ENCODE data around the gene BST1. TPM values are rescaled to one million over a fixed set of nuclear protein-coding genes. Genes with fewer than 3 reads are reported as not detected.

Gene BST1
- total RNA-seq, 4 donors from 2014 or later, result 2.0 to 7.5 (median 5.5) TPM

DNA sequence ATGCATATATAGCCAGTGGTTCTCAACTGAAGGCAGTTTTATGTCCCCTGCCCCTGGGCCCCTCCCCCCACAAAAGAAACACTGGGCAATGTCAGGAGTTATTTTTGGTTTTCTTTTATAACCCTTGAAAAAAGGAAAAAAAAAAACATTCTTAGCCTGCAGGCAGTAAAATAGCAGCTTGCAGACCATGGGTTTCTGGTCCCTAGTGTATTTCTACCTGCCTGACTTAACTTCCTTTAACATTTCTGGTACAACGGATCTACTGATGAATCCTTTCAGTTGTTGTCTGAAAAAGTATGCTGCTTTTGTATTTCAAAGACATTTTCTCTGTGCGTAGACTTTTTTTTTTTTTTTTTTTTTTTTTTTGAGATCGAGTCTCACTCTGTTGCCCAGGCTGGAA, 32.3 kb upstream of the BST1 start:
- intact Hi-C loops (cut with DNase I), result no loop called here
- TF ChIP-seq, protein P1, sequence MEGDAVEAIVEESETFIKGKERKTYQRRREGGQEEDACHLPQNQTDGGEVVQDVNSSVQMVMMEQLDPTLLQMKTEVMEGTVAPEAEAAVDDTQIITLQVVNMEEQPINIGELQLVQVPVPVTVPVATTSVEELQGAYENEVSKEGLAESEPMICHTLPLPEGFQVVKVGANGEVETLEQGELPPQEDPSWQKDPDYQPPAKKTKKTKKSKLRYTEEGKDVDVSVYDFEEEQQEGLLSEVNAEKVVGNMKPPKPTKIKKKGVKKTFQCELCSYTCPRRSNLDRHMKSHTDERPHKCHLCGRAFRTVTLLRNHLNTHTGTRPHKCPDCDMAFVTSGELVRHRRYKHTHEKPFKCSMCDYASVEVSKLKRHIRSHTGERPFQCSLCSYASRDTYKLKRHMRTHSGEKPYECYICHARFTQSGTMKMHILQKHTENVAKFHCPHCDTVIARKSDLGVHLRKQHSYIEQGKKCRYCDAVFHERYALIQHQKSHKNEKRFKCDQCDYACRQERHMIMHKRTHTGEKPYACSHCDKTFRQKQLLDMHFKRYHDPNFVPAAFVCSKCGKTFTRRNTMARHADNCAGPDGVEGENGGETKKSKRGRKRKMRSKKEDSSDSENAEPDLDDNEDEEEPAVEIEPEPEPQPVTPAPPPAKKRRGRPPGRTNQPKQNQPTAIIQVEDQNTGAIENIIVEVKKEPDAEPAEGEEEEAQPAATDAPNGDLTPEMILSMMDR (IDR thresholded peaks at IDR 0.05), result no peak

DNA sequence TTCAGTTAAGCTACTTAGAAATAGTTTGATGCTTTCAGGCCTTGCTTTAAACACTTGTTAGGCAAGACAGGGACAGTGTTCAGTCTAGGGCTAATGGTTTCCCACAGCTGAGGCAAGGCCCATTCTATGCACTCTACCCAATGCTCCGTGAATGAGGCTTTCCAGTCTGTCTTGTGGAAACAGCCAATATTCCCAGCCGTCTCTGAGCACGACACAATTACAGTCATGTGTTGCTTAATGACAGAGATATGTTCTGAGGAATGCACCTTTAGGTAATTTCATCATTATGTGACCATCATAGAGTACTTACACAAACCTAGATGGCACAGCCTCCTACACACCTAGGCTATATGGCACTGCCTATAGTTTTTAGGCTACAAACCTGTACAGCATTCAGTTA, 30.8 kb upstream of the BST1 start:
- Histone ChIP-seq H3K36me3 (no peaks in the 10 kb centered on the region), H3K4me1 (no peaks in the 10 kb centered on the region), H3K4me3 (replicated peaks in 1 of 3) (no peak overlapping the region), H3K27ac (no peak overlapping the region), H3K27me3 (no peaks in the 10 kb centered on the region), H3K9me3 (no peaks in the 10 kb centered on the region)
- DNase-seq, result no peak
- intact Hi-C loops (cut with DNase I), result no loop called here
- TF ChIP-seq POLR2A (IDR thresholded peaks at IDR 0.05), result no peak
- TF ChIP-seq, protein P1 (IDR thresholded peaks at IDR 0.05), result no peak
- WGBS, 2 donors, result 96 to 98% methylated on average over 3 of the region's 3 CpGs

More for the DNA sequence above, 32.3 kb upstream of the BST1 start:
- no peaks in the 10 kb centered on the region for H3K36me3 ChIP-seq
- H3K27me3 ChIP-seq, result no peaks in the 10 kb centered on the region
- H3K4me3 ChIP-seq (replicated peaks in 1 of 3), result no peak overlapping the region
- H3K4me1 ChIP-seq, result no peaks in the 10 kb centered on the region
- WGBS, 2 donors, result 69 to 71% methylated on average over 3 of the region's 3 CpGs
- no peak overlapping the region for H3K27ac ChIP-seq
- DNase-seq, result peak; percentile 20 to 31
- H3K9me3 ChIP-seq, result no peaks in the 10 kb centered on the region

DNA sequence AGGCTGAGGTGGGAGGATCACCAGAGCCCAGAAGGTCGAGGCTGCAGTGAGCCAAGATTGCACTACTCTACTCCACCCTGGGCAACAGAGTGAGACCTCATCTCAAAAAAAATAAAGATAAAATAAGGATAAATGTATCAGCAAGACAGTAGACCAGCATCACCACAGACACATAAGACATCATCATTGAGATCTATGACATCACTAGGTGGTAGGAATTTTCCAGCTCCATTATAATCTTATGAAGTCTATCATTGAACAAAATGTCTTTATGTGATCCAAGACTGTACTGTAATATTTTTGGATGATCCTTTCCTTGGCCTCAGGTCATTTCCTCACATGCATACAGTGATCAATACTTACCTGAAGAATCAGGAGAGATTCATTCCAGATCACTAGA, 29.5 kb upstream of the BST1 start:
- WGBS, 2 donors, result 94 to 96% methylated on average over 1 of the region's 1 CpG
- TF ChIP-seq, protein P1 (IDR thresholded peaks at IDR 0.05), result no peak
- TF ChIP-seq POLR2A (IDR thresholded peaks at IDR 0.05), result no peak
- DNase-seq, result no peak
- no peaks in the 10 kb centered on the region for H3K36me3 ChIP-seq
- H3K4me3 ChIP-seq (replicated peaks in 1 of 3), result no peak overlapping the region
- no peak overlapping the region for H3K27ac ChIP-seq
- no peaks in the 10 kb centered on the region for H3K9me3 ChIP-seq
- no peaks in the 10 kb centered on the region for H3K4me1 ChIP-seq
- H3K27me3 ChIP-seq, result no peaks in the 10 kb centered on the region
- intact Hi-C loops (cut with DNase I), result no loop called here

DNA sequence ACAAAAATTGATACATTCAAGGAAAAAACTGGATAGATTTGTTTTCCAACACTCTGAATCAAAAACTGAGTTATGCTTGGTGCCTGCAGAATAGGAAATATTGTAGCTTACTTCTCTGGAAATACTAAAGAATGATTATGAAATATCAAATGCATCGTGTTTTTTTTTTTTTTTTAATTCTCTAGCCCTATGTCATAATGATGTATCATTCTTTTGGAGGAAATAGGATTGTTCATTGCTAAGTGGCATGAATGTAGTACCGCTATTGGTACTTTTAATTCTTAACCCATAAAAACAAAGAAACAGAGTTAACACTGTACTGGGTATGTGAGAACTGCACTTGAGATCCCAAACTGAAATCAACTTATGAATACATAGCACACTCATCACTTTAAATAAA, 28.8 kb upstream of the BST1 start:
- no peak overlapping the region for H3K27ac ChIP-seq
- H3K27me3 ChIP-seq, result no peaks in the 10 kb centered on the region
- H3K4me3 ChIP-seq (replicated peaks in 1 of 3), result no peak overlapping the region
- DNase-seq, result no peak
- H3K9me3 ChIP-seq, result no peaks in the 10 kb centered on the region
- 92% methylated on average over 2 of the region's 2 CpGs for whole genome bisulfite sequencing, 2 donors
- intact Hi-C loops (cut with DNase I), result no loop called here
- H3K4me1 ChIP-seq, result no peaks in the 10 kb centered on the region
- H3K36me3 ChIP-seq, result no peaks in the 10 kb centered on the region
- TF ChIP-seq POLR2A (IDR thresholded peaks at IDR 0.05), result no peak
- TF ChIP-seq, protein P1 (IDR thresholded peaks at IDR 0.05), result no peak

DNA sequence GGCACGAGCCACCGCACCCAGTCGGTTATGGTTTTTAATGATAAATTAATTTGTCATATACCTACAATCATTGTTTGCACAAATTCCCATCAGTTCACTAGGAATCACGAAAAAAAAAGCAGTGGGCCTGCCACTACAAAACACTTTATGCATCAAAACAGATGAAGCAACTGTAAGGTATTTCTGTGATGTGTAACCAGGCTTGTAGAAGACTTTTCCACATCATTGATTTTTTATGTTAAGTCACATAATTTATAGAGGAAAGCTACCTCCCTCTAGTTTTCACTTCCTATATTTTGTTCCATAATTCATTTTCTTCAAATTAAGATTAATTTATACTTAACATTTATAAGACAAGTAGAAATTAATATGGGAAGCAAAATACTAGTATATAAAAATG, 27.9 kb upstream of the BST1 start:
- Histone ChIP-seq H3K27me3 (no peaks in the 10 kb centered on the region), H3K4me3 (replicated peaks in 1 of 3) (no peak overlapping the region), H3K27ac (no peak overlapping the region), H3K4me1 (no peaks in the 10 kb centered on the region), H3K9me3 (no peaks in the 10 kb centered on the region), H3K36me3 (no peaks in the 10 kb centered on the region)
- 94 to 96% methylated on average over 4 of the region's 4 CpGs for WGBS, 2 donors
- no peak for DNase-seq
- intact Hi-C loops (cut with DNase I), result no loop called here
- no peak for TF ChIP-seq POLR2A (IDR thresholded peaks at IDR 0.05)
- TF ChIP-seq, protein P1 (IDR thresholded peaks at IDR 0.05), result no peak
